Fibroblast of the aortic adventitia (primary cell): Measurements from ENCODE around the gene ELFN2. TPM values are rescaled to one million over a fixed set of nuclear protein-coding genes. Genes with fewer than 3 reads are reported as not detected.

Experiments used
- DNase-seq: peaks from one replicate; pipeline ENCODE4 v3.0.0-alpha.2; 2010; ENCODE audit warnings: low read depth
- H3K4me3 ChIP-seq: 2 replicates; pipeline ENCODE4 v1.5.1; 2011; ENCODE audit warnings: low read depth, mild to moderate bottlenecking, control low read depth, low read length, moderate library complexity
- total RNA-seq: library from RNA; depleted of rRNA; stranded (reverse); fragments of >200 nt; gene quantifications from 2 replicates; pipeline ENCODE4 v1.2.3, GENCODE V29; 2012; ENCODE audit warnings: low replicate concordance
- TF ChIP-seq, protein P1 (sequence below): IDR thresholded peaks from 2 replicates; pipeline ENCODE4 v1.5.1; 2011; ENCODE audit warnings: mild to moderate bottlenecking, low read length, control low read depth, inconsistent platforms; ENCODE audit not compliant: insufficient read depth

ELFN2 gene
- total RNA-seq, 1 donor, result 0.18 TPM

DNA sequence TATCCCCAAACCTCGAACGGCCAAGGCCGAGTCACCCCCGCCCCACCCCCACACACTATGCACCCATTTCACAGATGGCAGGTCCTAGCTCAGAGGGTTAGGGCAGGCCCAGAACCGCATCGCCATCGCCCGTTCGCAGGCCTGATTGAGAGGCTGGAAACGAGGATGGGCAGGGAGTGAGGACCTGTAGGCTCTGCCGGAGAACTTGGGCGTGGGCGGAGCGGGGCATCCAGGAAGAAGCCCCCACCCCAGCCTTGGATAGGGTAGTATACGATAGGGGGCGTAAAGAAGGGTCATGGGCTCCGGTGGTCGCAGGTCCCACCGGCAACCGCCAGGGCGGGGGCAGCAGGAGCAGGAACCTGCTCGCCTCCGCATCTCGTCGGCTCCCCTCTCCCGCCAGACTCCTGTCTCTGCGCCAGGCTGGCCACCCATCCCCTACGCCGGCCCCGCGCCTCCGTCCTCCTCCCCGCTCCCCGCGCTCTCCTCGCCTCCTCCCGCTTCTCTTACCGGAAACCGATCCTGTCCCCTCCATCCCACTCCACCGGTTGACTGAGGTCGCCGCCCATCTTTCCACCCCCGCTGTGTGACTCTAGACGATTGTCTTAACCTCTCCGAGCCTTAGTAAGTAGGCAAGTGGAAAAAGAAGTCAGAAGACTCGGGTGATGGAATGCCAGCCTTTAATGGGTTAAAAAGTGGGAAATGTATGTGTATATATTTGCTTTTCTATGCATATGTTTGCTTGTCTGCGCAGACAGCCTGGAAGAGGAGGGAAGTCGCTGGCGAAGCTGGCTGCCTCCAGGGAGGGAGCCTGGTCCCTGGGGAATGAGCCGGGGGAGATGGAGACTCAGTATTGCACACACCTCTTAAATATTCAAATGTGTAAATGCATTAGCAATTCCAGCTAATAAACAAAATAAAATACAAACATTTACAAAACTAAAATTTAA, 92.1 kb downstream of the ELFN2 start:
- no peak overlapping the region for H3K4me3 ChIP-seq
- TF ChIP-seq, protein P1, sequence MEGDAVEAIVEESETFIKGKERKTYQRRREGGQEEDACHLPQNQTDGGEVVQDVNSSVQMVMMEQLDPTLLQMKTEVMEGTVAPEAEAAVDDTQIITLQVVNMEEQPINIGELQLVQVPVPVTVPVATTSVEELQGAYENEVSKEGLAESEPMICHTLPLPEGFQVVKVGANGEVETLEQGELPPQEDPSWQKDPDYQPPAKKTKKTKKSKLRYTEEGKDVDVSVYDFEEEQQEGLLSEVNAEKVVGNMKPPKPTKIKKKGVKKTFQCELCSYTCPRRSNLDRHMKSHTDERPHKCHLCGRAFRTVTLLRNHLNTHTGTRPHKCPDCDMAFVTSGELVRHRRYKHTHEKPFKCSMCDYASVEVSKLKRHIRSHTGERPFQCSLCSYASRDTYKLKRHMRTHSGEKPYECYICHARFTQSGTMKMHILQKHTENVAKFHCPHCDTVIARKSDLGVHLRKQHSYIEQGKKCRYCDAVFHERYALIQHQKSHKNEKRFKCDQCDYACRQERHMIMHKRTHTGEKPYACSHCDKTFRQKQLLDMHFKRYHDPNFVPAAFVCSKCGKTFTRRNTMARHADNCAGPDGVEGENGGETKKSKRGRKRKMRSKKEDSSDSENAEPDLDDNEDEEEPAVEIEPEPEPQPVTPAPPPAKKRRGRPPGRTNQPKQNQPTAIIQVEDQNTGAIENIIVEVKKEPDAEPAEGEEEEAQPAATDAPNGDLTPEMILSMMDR, result no peak
- DNase-seq, result no peak

DNA sequence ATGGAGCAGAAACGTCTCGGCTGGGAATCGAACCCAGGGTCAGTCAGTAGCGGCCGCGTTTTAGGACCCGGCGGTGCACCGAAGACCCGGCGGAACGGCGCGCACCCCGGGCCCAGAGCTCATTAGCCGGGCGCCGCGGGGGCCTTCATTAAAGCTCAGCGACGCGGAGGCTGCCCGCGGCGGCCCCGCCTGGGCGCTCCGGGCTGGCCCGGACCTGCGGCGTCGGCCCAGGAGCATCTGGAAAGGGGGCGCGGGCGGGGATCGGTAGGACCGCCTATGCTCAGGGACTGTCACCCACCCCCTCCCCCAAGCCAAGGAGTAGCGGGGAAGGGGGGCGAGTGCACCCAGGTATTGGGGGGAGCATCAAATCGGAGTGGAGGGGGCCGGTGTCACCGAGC, 92.8 kb downstream of the ELFN2 start:
- no peak for DNase-seq
- H3K4me3 ChIP-seq, result no peak overlapping the region
- TF ChIP-seq, protein P1, result no peak

DNA sequence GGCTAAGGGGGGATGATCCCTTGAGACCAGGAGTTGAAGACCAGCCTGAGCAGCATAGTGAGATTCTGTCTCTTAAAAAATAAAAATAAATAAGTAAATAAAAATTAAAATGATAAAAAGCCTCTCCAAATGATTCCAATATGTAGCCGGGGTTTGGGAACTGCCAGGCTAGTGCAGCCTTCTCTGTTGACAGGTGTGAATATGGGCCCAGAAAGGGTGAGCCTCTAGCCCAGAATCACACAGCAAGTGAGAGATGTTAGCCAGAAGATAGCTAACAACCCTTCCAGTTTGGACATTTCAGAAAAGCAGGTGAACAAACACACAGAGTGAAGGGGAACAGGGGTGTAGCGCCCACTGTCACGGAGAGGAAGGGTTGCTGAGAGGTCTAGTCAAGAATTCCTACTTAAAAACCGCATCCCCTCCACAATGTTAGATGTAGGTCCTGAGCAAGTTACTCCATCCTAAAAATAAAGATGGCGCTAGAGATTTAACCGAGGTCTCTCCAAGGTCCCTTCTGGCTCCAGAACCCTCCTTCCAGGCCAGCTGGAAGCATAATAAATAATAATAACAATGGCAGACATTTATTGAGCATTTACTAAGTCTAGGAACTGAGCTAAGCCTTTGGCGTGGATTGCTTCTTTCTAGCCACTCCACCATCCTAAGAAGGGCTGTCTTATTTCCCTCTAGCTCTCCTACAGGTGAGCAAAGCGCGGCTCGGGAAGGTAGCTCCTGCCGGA, 93.4 kb downstream of the ELFN2 start:
- no peak for DNase-seq
- TF ChIP-seq, protein P1, result no peak
- no peak overlapping the region for H3K4me3 ChIP-seq

DNA sequence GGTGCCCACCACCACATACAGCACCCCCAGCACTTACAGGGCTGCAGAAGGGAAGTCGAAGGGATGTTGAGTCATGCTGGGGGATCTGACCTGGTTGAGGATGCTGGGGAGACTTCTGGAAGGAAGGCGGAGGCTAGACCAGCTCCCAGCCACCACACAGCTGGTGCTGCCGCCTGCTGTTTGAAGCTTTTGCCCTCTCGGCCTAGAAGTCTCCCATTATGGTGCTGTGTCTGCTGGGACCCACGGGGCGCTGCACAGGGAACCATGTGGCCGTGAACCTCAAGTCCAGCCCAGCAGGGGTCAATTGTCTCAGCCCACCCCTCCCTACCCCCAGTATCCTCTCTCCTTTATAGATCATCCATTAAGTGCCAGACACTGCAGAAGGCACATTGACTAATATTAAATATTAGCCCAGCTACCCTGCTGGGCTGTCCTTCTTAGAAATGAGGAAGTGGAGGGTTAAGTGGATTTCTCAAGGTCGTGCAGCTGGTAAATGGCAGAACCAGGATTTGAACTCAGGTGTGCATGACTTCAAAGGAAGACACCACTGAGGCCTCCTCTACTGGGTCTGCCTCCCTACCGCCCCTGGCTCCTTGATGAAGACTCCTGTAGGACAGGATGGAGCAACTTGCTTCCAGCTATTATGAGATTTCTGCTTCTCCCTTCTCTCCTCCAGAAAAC, 95.3 kb downstream of the ELFN2 start:
- TF ChIP-seq, protein P1, result peak; percentile 2
- no peak overlapping the region for H3K4me3 ChIP-seq
- no peak for DNase-seq

DNA sequence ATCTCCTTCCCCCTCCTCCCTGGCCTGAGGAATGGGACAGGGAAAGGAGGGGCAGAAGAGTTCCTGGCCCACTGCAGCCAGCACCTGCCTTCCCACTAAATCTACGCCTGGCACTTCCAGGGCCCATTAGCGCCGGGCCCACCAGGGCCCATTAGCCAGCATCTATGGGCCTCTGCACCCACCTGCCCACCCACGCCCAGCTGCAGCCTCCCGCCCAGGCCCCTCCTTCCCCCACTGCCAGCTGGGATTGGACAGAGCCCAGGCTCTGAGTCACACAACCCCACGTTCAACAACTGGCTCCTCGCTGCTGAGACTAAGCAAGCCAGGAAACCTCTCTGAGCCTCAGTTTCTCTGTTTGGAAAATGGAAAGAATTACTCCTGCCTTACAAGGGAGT, 96.2 kb downstream of the ELFN2 start:
- TF ChIP-seq, protein P1, result no peak
- peak; percentile 51 for DNase-seq
- H3K4me3 ChIP-seq, result no peak overlapping the region

DNA sequence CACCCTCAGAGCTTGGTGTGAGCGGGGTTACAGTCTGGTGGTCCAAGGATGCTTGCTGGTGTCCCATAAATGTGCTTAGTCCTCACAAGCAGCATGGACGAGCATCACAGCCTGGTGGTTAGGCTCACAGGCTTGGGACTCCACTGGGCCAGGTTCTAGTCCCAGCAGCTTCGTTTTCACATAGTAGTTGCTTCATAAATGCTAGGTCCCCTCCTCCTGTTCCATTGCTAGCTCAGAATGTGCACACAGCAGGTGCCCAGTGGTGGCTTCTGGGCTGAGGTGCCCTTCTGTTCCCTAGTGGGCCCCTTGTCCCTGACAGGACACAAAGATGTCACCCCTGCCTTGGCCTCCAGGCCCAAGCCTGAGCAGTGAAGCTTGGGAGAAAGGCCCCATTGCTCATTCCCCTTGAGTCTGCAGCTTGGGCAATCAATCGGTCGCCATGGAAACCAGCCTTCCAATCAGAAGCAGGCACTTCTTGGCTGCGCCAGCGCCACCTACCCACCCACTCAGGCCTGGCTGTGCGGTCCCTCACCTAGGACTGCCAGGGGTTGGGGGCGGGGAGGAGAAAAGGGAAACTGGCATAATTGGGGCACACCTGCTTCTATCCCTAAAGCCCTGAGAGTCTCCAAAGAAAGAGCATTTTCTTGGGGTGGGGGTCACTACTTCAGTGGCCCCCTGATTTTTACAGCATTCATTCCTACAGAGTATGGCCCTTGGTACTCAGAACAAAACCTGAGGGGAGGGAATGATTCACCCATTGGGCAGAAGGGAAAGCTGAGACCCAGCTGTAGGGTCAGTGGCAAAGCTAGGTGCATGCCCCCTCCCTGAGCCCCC, 96.9 kb downstream of the ELFN2 start:
- no peak overlapping the region for H3K4me3 ChIP-seq
- peak; percentile 61 for DNase-seq
- TF ChIP-seq, protein P1, result no peak
